DOHH2 (cell line): ENCODE results near the gene SIVA1.

ENCODE experiments used
- H3F3A ChIP-seq: fragments of 200-600 bp; sonication (generic), shearing (Covaris generic); 2 replicates; pipeline ENCODE4 v1.6.0; 2016; ENCODE audit warnings: antibody characterized with exemption, mild to moderate bottlenecking; ENCODE audit not compliant: control insufficient read depth, insufficient read depth
- H3K27ac ChIP-seq: fragments of 200-600 bp; sonication (generic); 2 replicates; pipeline ENCODE4 v1.5.1; 2014; ENCODE audit warnings: low read depth, mild to moderate bottlenecking, low read length, moderate library complexity
- H3K27me3 ChIP-seq: fragments of 200-600 bp; sonication (generic); 2 replicates; pipeline ENCODE4 v1.6.1; 2014; ENCODE audit warnings: mild to moderate bottlenecking, low read length, mixed read lengths; ENCODE audit not compliant: control insufficient read depth
- H3K36me3 ChIP-seq: fragments of 200-600 bp; sonication (generic); 2 replicates; pipeline ENCODE4 v1.6.1; 2014; ENCODE audit warnings: mild to moderate bottlenecking, low read length, moderate library complexity, mixed read lengths; ENCODE audit not compliant: control insufficient read depth
- H3K4me1 ChIP-seq: fragments of 200-600 bp; sonication (generic); 2 replicates; pipeline ENCODE4 v1.6.1; 2014; ENCODE audit warnings: mild to moderate bottlenecking, low read length, mixed read lengths; ENCODE audit not compliant: control insufficient read depth
- H3K4me2 ChIP-seq: fragments of 200-600 bp; sonication (generic); 2 replicates; pipeline ENCODE4 v1.6.0; 2014; ENCODE audit warnings: mild to moderate bottlenecking, low read length, moderate library complexity
- H3K4me3 ChIP-seq: fragments of 200-600 bp; sonication (generic); 2 replicates; pipeline ENCODE4 v1.5.1; 2014; ENCODE audit warnings: mild to moderate bottlenecking, low read length, mixed read lengths
- H3K79me2 ChIP-seq: fragments of 200-600 bp; sonication (generic); 2 replicates; pipeline ENCODE4 v1.6.1; 2014; ENCODE audit warnings: mild to moderate bottlenecking, low read length, mixed read lengths; ENCODE audit not compliant: control insufficient read depth
- H3K9me2 ChIP-seq: fragments of 200-600 bp; sonication (generic); replicated peaks from 2 replicates; pipeline ENCODE4 v1.6.1; 2014; ENCODE audit warnings: mild to moderate bottlenecking, low read length, mixed read lengths; ENCODE audit not compliant: control insufficient read depth
- H3K9me3 ChIP-seq: fragments of 200-600 bp; sonication (generic); 2 replicates; pipeline ENCODE4 v1.6.1; 2014; ENCODE audit warnings: antibody characterized with exemption, low read length, mixed read lengths; ENCODE audit not compliant: control insufficient read depth, insufficient read depth
- H4K20me1 ChIP-seq: fragments of 200-600 bp; sonication (generic); 2 replicates; pipeline ENCODE4 v1.6.0; 2014; ENCODE audit warnings: low read depth, mild to moderate bottlenecking, antibody characterized with exemption, low read length, moderate library complexity; ENCODE audit not compliant: control insufficient read depth, insufficient read depth
- CTCF ChIP-seq: fragments of 200-600 bp; sonication (generic); IDR thresholded peaks from one replicate; pipeline ENCODE4 v1.5.1; 2014; ENCODE audit warnings: antibody characterized with exemption, mild to moderate bottlenecking, low read depth, low read length; ENCODE audit not compliant: poor library complexity, severe bottlenecking
- EZH2phosphoT487 ChIP-seq: fragments of 200-600 bp; sonication (generic); IDR thresholded peaks from 2 replicates; pipeline ENCODE4 v1.6.1; 2017; ENCODE audit warnings: borderline replicate concordance, mild to moderate bottlenecking, antibody characterized with exemption, low read length, moderate library complexity, mixed read lengths

SIVA1 gene

GRCh38 chr14:104717646-104718045, 35.3 kb upstream of the SIVA1 start:
- Histone ChIP-seq H3K9me3 (no peaks in the 10 kb centered on the region), H3K4me2 (no peak overlapping the region), H3K4me3 (no peak overlapping the region), H3K79me2 (no peaks in the 10 kb centered on the region), H4K20me1 (no peaks in the 10 kb centered on the region), H3K36me3 (peaks cover 5% of the 10 kb centered on the region; the same call in 1 of the 2 replicates), H3K9me2 (no peaks in the 10 kb centered on the region), H3K27ac (no peak overlapping the region), H3K4me1 (no peaks in the 10 kb centered on the region), H3F3A (no peaks in the 10 kb centered on the region), H3K27me3 (no peaks in the 10 kb centered on the region)
- no peak for TF ChIP-seq CTCF

- Histone ChIP-seq H3K36me3 (peaks cover 5% of the 10 kb centered on the region; the same call in 1 of the 2 replicates), H3K4me3 (no peak overlapping the region), H4K20me1 (no peaks in the 10 kb centered on the region), H3K27ac (no peak overlapping the region), H3F3A (no peaks in the 10 kb centered on the region), H3K9me3 (no peaks in the 10 kb centered on the region), H3K4me2 (no peak overlapping the region), H3K4me1 (no peaks in the 10 kb centered on the region), H3K9me2 (no peaks in the 10 kb centered on the region), H3K27me3 (no peaks in the 10 kb centered on the region), H3K79me2 (no peaks in the 10 kb centered on the region)
- TF ChIP-seq CTCF (no peak), EZH2phosphoT487 (no peak)
These were observed 34.8 kb upstream of the SIVA1 start for GRCh38 chr14:104718147-104718546.

- Histone ChIP-seq H3K9me3 (no peaks in the 10 kb centered on the region), H3K4me2 (no peak overlapping the region), H3K4me3 (no peak overlapping the region), H3K27ac (no peak overlapping the region), H4K20me1 (no peaks in the 10 kb centered on the region), H3K9me2 (no peaks in the 10 kb centered on the region), H3K79me2 (no peaks in the 10 kb centered on the region), H3F3A (no peaks in the 10 kb centered on the region), H3K27me3 (no peaks in the 10 kb centered on the region), H3K4me1 (peaks cover 6% of the 10 kb centered on the region), H3K36me3 (peaks cover 5% of the 10 kb centered on the region; the same call in 1 of the 2 replicates)
- TF ChIP-seq EZH2phosphoT487 (no peak), CTCF (no peak)
These were observed 34.1 kb upstream of the SIVA1 start for GRCh38 chr14:104718871-104719270.

- Histone ChIP-seq H3K9me3 (no peaks in the 10 kb centered on the region), H3K9me2 (no peaks in the 10 kb centered on the region), H3K27ac (no peak overlapping the region), H3K79me2 (no peaks in the 10 kb centered on the region), H3K36me3 (peaks cover 3% of the 10 kb centered on the region; the same call in 1 of the 2 replicates), H3F3A (no peaks in the 10 kb centered on the region), H3K27me3 (peaks cover 2% of the 10 kb centered on the region), H3K4me1 (peaks cover 8% of the 10 kb centered on the region), H3K4me3 (no peak overlapping the region), H4K20me1 (no peaks in the 10 kb centered on the region), H3K4me2 (no peak overlapping the region)
- TF ChIP-seq EZH2phosphoT487: no peak
- no peak for TF ChIP-seq CTCF
These were observed 33.6 kb upstream of the SIVA1 start for GRCh38 chr14:104719343-104719742.
